BJ (cell line): Measurements from ENCODE around the gene KIF1A. TPM values are rescaled to one million over a fixed set of nuclear protein-coding genes. Genes with fewer than 3 reads are reported as not detected.

Experiments used
- CTCF ChIA-PET: fragments of 350-600 bp; formaldehyde crosslinking; extraction: SDS; loops from one replicate; lab custom pipeline; 2021; ENCODE audit warnings: antibody characterized with exemption, inconsistent platforms; lab: Yijun Ruan, JAX
- POLR2A ChIA-PET: fragments of 300-600 bp; sonication (Branson Sonifier 250); formaldehyde crosslinking; extraction: SDS; loops from one replicate; lab custom pipeline; 2021; ENCODE audit warnings: antibody characterized with exemption; lab: Charles Lee
- DNase-seq: peaks from one replicate; pipeline ENCODE4 v3.0.0-alpha.2; 2011; ENCODE audit warnings: low read depth
- H3K27me3 ChIP-seq: 2 replicates; pipeline ENCODE4 v1.6.0; 2011; ENCODE audit warnings: low read length; ENCODE audit not compliant: control insufficient read depth, insufficient read depth
- H3K36me3 ChIP-seq: 2 replicates; pipeline ENCODE4 v1.5.1; 2011; ENCODE audit warnings: low read length; ENCODE audit not compliant: control insufficient read depth, insufficient read depth
- H3K4me3 ChIP-seq: 2 replicates; pipeline ENCODE4 v1.5.1; 2011; ENCODE audit warnings: low read depth, mild to moderate bottlenecking, control low read depth, low read length
- CTCF ChIP-seq: IDR thresholded peaks from 2 replicates; pipeline ENCODE4 v1.5.1; 2011; ENCODE audit warnings: low read depth, mild to moderate bottlenecking, control low read depth, inconsistent platforms, low read length, moderate library complexity; ENCODE audit not compliant: insufficient read depth
- polyA plus RNA-seq: library from polyadenylated mRNA; depleted of rRNA; stranded (reverse); fragments of >200 nt; gene quantifications from 2 replicates; pipeline ENCODE4 v1.2.3, GENCODE V29; 2011

The KIF1A gene
- polyA plus RNA-seq, 1 experiment, result 0.01 TPM

- Histone ChIP-seq H3K4me3 (no peak overlapping the region), H3K27me3 (peaks cover 36% of the 10 kb centered on the region), H3K36me3 (no peaks in the 10 kb centered on the region)
- DNase-seq, result no peak
- POLR2A ChIA-PET, result no interaction called here
- CTCF ChIA-PET, result interaction anchor here (1.3 kb wide), 1 partner anchor 31 kb away, joined by 4 read pairs; no protein-coding TSS in a partner anchor
- no peak for TF ChIP-seq CTCF
These were observed 799 bp upstream of the KIF1A start for GRCh38 chr2:240820607-240821428.

- Histone ChIP-seq H3K27me3 (peaks cover 28% of the 10 kb centered on the region), H3K36me3 (no peaks in the 10 kb centered on the region), H3K4me3 (no peak overlapping the region)
- CTCF ChIA-PET, result interaction anchor here (1.1 kb wide), 1 partner anchor 17 kb away, joined by 3 read pairs; no protein-coding TSS in a partner anchor
- POLR2A ChIA-PET, result no interaction called here
- DNase-seq, result no peak
- no peak for TF ChIP-seq CTCF
These were observed 727 bp downstream of the KIF1A start for GRCh38 chr2:240819126-240819857.

- H3K27me3 ChIP-seq, result peaks cover 22% of the 10 kb centered on the region
- ChIA-PET POLR2A (no interaction called here), CTCF (interaction anchor here (0.8 to 1.1 kb wide), 2 partner anchors 18 to 21 kb away, joined by 3 read pairs; no protein-coding TSS in a partner anchor)
- no peak for TF ChIP-seq CTCF
- no peak overlapping the region for H3K4me3 ChIP-seq
- H3K36me3 ChIP-seq, result no peaks in the 10 kb centered on the region
- DNase-seq, result no peak
These were observed 1.5 kb downstream of the KIF1A start for GRCh38 chr2:240818293-240819125.

- CTCF ChIA-PET, result interaction anchor here (0.8 kb wide), 1 partner anchor 21 kb away, joined by 3 read pairs; no protein-coding TSS in a partner anchor
- POLR2A ChIA-PET, result no interaction called here
- Histone ChIP-seq H3K36me3 (no peaks in the 10 kb centered on the region), H3K4me3 (no peak overlapping the region), H3K27me3 (peaks cover 20% of the 10 kb centered on the region)
- no peak for TF ChIP-seq CTCF
- DNase-seq, result no peak
These were observed 2.3 kb downstream of the KIF1A start for GRCh38 chr2:240817496-240818292.
